HG03342 (cell line): ENCODE measurements around the gene IFNA8.
"Not testable (repeated sequence)": the region's sequence is repeated elsewhere in the genome, so short reads cannot be mapped to it uniquely, and the experiment has no call there.

Source experiments
- ATAC-seq: cut with Tn5 transposase; IDR thresholded peaks from one replicate; pipeline ENCODE4 v1.9.1; 2021; ENCODE audit warnings: mild to moderate bottlenecking, moderate library complexity; ENCODE audit not compliant: unreplicated experiment

The IFNA8 gene

DNA sequence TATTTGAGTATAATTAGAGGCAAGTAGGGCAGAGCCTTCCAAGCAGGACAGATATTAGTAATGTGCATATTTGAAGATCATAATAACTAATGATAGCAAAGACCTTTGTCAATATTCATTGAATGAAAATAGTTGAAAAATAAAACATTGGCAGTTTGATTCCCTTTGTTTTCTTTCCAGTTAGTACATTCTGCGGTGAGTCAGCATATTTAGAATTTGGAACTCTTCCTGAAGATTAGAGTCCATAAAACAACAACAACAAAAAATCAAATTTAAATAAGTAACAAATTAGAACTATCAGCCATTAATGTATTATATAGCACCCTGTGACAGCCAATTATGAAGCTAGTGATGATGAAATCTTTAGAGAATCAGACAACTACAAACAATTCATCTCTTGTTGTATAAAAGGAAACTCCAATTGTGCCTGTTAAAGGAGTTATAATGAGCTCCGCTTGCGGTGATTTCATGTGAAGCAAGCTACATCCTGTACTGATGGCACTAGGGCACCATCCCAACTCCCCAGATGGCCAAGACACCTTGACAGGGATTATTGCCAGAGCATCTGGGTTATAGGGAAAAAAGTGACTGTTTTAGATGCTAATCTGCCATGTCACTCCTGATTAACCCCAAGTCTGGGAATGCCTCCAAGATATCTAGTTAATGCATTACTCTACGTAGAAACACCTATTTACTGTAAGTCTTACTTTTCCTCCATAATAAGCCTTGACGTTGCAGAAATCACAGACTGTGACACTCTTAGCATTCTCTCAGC lies 6.8 kb downstream of the IFNA8 start:
- ATAC-seq: no peak

DNA sequence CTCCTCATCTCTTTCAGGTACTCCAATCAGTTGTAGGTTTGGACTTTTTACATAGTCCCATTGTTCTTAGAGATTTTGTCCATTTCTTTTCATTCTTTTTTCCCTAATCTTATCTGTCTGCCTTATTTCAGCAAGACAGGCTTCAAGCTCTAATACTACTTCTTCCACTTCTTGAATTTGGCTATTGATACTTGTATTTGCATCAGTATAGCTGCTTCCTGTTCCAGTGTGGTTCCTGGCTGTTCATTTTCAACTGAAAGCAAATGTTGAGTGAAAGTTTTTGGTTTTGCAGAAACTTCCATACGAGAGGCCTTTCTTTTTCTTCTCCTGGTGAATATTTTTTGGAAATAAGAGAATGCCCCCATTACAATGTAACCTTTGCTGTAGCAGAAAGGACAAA lies 19.3 kb downstream of the IFNA8 start:
- ATAC-seq: peak; percentile 57

DNA sequence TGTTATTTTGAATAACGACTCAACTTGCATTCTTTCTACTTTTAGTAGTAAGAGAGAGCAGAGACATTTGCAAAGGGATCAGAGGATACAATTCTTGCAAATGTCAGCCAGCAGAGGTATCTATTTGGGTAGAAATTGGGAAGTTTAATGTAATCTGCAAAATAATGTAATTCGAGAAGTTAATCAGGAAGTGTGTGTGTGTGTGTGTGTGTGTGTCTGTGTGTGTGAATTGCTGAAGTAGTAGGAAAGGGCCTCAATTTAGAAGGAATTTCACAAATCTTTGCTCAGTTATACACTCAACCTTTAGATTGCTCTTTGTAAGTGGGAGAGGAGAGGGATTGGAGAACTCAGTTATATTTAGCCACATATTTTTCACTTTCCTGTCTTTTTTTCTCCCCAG lies 20.3 kb downstream of the IFNA8 start:
- no peak for ATAC-seq

DNA sequence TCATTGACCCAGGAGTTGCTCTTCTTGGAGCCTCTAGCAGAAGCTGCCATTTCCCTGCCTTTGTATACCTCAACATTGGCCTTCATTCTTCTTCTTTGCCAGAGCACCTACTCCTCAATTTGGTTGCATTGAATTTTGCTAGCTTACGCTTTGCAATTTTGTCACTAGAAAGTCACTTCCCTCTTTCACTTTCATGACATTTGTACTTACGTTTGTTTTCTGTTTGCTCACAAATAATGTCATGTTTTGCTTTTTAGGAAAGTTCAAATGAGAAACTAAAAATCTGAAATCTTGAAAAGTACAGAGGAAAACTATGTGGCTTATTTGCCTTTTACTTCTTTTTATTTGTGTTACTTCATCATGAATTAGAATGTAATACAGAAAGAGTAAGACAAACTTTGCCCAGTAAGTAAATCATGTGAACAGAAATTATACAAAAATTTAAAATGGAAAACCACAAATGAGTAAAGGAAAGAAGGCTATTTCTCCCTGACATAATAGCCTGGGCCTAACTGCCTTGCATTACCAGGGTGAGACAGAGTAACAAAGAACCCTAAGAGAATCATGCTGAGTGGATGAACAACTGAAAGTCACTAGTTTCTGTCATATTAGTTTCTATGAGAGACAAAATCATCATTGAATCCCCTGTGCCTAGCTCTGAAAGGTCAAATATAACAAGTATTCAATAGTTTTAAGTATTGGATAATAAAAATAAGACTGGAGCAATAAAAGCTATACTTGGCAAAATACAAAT lies 23.9 kb downstream of the IFNA8 start:
- ATAC-seq: peak; percentile 75

DNA sequence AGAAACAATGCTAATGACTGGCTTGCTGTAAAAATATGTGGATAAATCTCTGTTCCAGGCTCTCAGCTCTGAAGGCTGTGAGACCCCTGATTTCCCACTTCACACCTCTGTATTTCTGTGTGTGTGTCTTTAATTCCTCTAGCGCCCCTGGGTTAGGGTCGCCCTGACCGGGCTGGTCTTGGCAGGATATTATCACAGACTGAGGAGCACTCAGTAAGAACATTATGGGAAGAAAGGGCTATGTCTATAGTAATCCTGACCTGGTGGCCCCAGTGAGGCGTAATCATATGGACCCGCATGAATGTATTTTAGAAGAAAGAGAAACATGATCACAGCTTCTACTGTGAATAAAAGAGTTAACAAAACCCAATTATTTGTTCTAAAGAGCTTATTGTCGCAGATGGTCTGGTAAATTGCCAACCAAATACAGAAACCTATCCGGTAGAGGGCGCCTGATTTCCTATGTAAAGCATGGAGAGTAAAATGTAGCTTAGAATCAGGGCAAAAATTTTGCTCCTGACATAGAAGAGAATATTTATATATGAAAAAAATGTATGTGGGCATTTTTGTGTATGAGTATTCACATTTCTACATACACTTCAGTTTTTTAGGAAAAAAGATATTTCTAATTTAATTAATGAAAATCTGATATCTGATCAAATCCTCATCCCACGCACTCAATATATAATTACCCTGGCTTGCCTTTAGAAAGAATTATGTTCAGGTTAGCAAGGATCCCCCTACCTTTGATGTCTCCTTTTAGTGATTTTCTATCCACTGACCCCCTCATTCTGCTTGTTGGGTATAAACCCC lies 25.5 kb downstream of the IFNA8 start:
- ATAC-seq: no peak

DNA sequence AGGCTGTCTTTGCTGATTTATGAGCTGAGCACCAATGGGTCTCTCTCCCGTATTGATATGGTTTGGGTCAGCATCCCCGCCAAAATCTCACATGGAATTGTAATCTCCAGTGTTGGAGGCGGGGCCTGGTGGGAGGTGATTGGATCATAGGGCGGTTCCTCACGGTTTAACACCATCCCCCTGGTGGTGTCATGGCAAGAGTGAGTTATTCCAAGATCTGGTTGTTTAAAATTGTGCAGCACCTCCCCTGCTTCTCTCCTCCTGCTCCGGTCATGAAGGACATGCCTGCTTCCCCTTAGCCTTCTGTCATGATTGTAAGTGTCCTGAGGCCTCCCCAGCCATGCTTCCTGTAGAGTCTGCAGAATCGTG lies 26.1 kb downstream of the IFNA8 start:
- not testable (repeated sequence) for ATAC-seq

DNA sequence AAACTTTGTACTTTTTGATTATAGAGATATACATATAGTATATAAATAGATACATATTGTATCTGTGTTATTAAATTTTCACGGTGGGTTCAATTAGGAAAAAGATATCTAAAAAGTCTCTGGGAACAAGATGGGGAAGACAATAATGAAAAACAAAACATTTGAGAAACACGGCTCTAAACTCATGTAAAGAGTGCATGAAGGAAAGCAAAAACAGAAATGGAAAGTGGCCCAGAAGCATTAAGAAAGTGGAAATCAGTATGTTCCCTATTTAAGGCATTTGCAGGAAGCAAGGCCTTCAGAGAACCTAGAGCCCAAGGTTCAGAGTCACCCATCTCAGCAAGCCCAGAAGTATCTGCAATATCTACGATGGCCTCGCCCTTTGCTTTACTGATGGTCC lies 31.2 kb downstream of the IFNA8 start, which contains the start of gene IFNA1:
TSS of gene IFNA1 (plus strand) at position 301 of the 400 bp plus-strand sequence. CDS start at position 370, 69 bp downstream.
- no peak for ATAC-seq

DNA sequence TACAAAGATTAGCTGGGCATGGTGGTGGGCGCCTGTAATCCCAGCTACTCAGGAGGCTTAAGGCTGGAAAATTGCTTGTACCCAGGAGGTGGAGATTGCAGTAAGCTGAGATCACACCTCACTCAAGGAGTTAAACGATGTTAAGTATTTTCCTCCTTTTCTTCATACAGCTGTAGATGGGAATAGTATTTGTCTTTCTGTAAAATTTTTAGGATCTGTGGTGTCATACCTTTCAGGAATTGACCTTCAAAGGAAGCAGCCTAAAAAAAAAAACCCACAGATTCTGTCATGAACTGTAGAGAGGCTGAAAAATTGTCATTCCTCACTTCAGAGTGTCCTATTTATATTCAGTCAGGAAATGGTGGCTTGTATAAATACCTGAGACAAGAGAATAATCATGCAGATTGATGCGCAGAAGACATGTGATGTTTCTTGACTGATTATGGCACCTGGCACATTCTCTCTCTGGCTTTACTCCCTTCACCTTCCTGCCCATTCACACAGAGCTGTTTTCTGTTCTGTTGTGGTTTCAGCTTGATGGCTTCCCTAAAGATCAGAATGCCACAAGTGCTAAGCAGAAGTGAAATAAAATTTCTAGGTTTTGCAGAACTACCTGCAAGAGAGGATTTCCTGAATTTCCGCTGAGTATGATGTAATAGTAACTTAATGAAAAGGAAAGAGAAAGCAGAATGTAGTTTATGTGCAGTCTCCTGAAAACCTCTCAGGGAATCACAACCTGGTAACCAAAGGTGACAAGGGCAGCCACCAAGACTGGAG lies 35.1 kb downstream of the IFNA8 start:
- ATAC-seq: peak; percentile 92

DNA sequence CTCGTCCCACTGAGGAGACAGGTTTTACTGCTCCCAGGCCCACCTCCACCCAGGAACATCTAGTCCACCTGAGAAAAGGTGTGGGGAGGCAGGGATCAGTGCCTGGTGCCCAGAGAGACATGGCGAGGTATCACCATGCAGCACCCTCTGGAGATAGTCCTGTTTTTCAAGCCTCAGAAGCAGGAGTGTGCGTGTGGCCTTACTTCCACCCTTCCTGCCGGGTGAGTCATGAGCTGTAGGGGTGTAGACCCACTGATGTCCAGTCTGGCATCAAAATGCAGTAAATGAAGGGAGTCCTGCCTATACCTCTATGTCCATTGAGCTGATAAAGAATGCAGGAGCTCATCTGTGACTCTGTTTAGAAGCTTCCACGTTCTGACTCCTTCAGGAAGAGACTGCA lies 40.4 kb downstream of the IFNA8 start:
- not testable (repeated sequence) for ATAC-seq

DNA sequence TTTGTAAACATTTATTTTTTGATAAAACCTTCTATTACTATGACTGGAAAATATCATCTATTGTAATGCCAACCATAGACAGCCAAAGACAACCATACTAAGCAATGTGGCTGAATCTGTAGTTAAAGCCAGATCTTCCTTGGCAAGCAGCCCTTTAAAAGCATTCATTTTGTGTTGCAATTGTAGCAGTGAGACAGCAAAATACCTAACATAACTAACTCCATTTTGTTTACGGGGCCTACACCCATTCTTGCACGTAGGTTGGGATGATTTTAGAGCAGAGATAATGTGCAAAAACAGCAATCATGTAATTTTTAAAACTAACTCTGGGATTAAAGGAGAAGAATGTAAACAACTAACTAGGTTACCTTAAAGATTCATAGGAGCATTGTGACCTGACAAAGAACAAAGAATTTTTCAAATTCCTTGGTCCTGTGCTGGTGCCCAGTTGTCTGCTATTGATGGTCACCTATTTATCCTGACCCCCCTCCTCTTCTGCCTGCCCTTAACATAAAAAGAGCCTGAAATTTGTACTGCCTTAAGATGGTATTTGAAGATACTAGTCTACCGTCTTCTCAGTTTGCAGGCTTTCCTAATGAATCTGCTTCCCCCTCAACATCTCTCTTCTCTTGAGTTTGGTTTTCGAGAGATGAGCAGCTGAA lies 41.9 kb downstream of the IFNA8 start:
- no peak for ATAC-seq

DNA sequence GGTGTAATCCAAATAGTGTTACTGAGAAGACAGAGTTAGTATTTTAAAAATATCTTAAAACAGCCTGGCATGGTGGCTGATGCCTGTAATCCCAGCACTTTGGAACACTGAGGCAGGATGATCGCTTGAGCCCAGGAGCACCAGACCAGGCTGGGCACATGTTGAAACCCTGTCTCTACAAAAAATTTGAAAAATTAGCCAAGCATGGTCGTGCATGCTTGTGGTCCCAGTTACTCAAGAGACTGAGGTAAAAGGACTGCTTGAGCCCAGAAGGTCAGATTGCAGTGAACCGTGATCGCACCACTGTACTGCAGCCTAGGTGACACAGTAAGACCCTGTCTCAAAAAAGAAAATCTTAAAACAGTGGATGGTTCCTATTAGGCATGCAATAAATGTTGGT lies 43.8 kb downstream of the IFNA8 start:
- no peak for ATAC-seq

DNA sequence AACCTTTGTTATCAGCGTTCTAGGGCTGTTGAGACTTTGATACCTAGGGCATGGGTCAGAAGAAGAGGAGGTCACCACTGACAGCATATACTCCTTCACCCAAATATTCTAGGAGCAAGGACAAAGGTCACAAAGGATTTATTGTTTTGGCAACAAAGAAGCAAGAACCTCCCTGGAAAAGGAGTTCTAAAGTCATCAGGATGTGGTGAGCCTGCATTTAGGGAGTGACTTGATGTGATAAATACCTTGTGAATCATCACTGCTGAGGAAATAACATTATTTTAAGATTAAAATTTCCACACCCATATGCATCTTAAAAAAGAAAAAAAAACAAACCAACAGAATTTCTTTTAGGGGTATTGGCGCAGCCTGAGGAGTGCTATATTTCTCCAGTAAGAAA lies 45.2 kb downstream of the IFNA8 start:
- ATAC-seq: no peak

DNA sequence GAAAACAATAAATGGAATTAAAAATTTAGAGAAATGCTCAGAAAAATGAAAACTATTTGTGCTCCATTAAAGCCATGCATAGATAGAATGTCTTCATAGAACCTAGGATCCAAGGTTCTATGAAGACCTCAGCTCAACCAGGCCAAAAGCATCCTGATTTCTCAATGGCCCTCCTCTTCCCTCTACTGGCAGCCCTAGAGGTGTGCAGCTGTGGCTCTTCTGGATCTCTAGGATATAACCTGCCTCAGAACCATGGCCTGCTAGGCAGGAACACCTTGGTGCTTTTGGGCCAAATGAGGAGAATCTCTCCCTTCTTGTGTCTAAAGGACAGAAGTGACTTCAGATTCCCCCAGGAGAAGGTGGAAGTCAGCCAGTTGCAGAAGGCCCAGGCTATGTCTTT lies 46.4 kb downstream of the IFNA8 start:
- peak; percentile 97 for ATAC-seq
